HEK293 (cell line): ENCODE measurements around the gene MLLT1.

ENCODE experiments used
- CTCF ChIA-PET: fragments of 350-600 bp; formaldehyde crosslinking; extraction: SDS; loops from one replicate; lab custom pipeline; 2021; ENCODE audit warnings: antibody characterized with exemption; lab: Yijun Ruan, JAX
- POLR2A ChIA-PET: fragments of 300-600 bp; formaldehyde crosslinking; extraction: SDS; loops from one replicate; lab custom pipeline; 2020; ENCODE audit warnings: antibody characterized with exemption, inconsistent platforms; lab: Yijun Ruan, JAX
- H3K27ac ChIP-seq: fragments of 200-500 bp; sonication (Bioruptor generic); 2 replicates; pipeline ENCODE4 v1.5.1; 2014; ENCODE audit warnings: low read depth, low read length, control low read depth, inconsistent platforms; ENCODE audit errors: extremely low read depth
- H3K36me3 ChIP-seq, 2 experiments: fragments of 200-500 bp in 1 of 2; sonication (Bioruptor generic) in 1 of 2; 1 replicate in 1 of 2; 2 replicates in 1 of 2; pipeline ENCODE4 v1.5.1; 2014 to 2017; ENCODE audit warnings: inconsistent platforms in 2 of 2, low read length in 2 of 2; ENCODE audit not compliant: control insufficient read depth in 2 of 2, insufficient read depth in 1 of 2
- H3K4me1 ChIP-seq: fragments of 200-500 bp; sonication (Bioruptor generic); 2 replicates; pipeline ENCODE4 v1.5.1; 2014; ENCODE audit warnings: mild to moderate bottlenecking, low read length, inconsistent platforms; ENCODE audit not compliant: control insufficient read depth, insufficient read depth
- H3K4me3 ChIP-seq: 2 replicates; pipeline ENCODE4 v1.5.1; 2011; ENCODE audit warnings: low read depth, mild to moderate bottlenecking, control low read depth, low read length, moderate library complexity
- H3K9me3 ChIP-seq: fragments of 200-500 bp; sonication (Bioruptor generic); 2 replicates; pipeline ENCODE4 v1.5.1; 2014; ENCODE audit warnings: low read depth, low read length, inconsistent platforms; ENCODE audit not compliant: control insufficient read depth, insufficient read depth
- FEZF1 ChIP-seq: fragments of 450-650 bp; formaldehyde crosslinking; IDR thresholded peaks from 2 replicates; pipeline ENCODE4 v1.5.1; 2016; ENCODE audit warnings: missing biosample characterization, missing genetic modification characterization
- MEIS1 ChIP-seq: sonication (generic); formaldehyde crosslinking; IDR thresholded peaks from 2 replicates; pipeline ENCODE4 v1.8.1; 2022; ENCODE audit warnings: missing genetic modification reagents, mild to moderate bottlenecking, borderline replicate concordance
- PRDM6 ChIP-seq: fragments of 450-650 bp; formaldehyde crosslinking; IDR thresholded peaks from 2 replicates; pipeline ENCODE4 v1.5.1; 2017; ENCODE audit warnings: missing biosample characterization, missing genetic modification characterization
- SCRT2 ChIP-seq: fragments of 450-650 bp; formaldehyde crosslinking; IDR thresholded peaks from 2 replicates; pipeline ENCODE4 v1.5.1; 2016; ENCODE audit warnings: missing biosample characterization, missing genetic modification characterization
- SP3 ChIP-seq: fragments of 450-650 bp; formaldehyde crosslinking; IDR thresholded peaks from 2 replicates; pipeline ENCODE4 v1.5.1; 2016; ENCODE audit warnings: missing biosample characterization, missing genetic modification characterization
- ZBTB49 ChIP-seq: fragments of 450-650 bp; formaldehyde crosslinking; IDR thresholded peaks from 2 replicates; pipeline ENCODE4 v1.5.1; 2016; ENCODE audit warnings: missing biosample characterization, missing genetic modification characterization, low read depth
- ZBTB8A ChIP-seq: fragments of 450-650 bp; formaldehyde crosslinking; IDR thresholded peaks from 2 replicates; pipeline ENCODE4 v1.5.1; 2016; ENCODE audit warnings: missing biosample characterization, missing genetic modification characterization
- ZIC2 ChIP-seq: fragments of 450-650 bp; formaldehyde crosslinking; IDR thresholded peaks from 2 replicates; pipeline ENCODE4 v1.5.1; 2016; ENCODE audit warnings: missing biosample characterization, missing genetic modification characterization
- ZNF155 ChIP-seq: fragments of 450-650 bp; formaldehyde crosslinking; IDR thresholded peaks from 2 replicates; pipeline ENCODE4 v1.5.1; 2016; ENCODE audit warnings: missing biosample characterization, missing genetic modification characterization
- ZNF362 ChIP-seq: fragments of 450-650 bp; formaldehyde crosslinking; IDR thresholded peaks from 2 replicates; pipeline ENCODE4 v1.5.1; 2016; ENCODE audit warnings: missing biosample characterization, missing genetic modification characterization
- ZNF398 ChIP-seq: fragments of 450-650 bp; formaldehyde crosslinking; IDR thresholded peaks from 2 replicates; pipeline ENCODE4 v1.5.1; 2017; ENCODE audit warnings: missing biosample characterization, missing genetic modification characterization
- ZNF600 ChIP-seq: fragments of 450-650 bp; formaldehyde crosslinking; IDR thresholded peaks from 2 replicates; pipeline ENCODE4 v1.5.1; 2016; ENCODE audit warnings: missing biosample characterization, missing genetic modification characterization
- ZNF701 ChIP-seq: fragments of 450-650 bp; formaldehyde crosslinking; IDR thresholded peaks from 2 replicates; pipeline ENCODE4 v1.5.1; 2016; ENCODE audit warnings: missing biosample characterization, missing genetic modification characterization
- ZNF791 ChIP-seq: fragments of 450-650 bp; formaldehyde crosslinking; IDR thresholded peaks from 2 replicates; pipeline ENCODE4 v1.5.1; 2016; ENCODE audit warnings: missing biosample characterization, missing genetic modification characterization
- ZSCAN23 ChIP-seq: fragments of 450-650 bp; formaldehyde crosslinking; IDR thresholded peaks from 2 replicates; pipeline ENCODE4 v1.5.1; 2016; ENCODE audit warnings: missing biosample characterization, missing genetic modification characterization
- TF ChIP-seq, protein P1 (sequence below): fragments of 450-650 bp; formaldehyde crosslinking; IDR thresholded peaks from 2 replicates; pipeline ENCODE4 v1.5.1; 2017; ENCODE audit warnings: missing biosample characterization, missing genetic modification characterization

Gene MLLT1

GRCh38 chr19:6264803-6265202 is 15.0 kb downstream of the MLLT1 start (continued):
- TF ChIP-seq ZBTB49 (tag by site-specific recombination) (no peak), FEZF1 (no peak), ZNF362 (peak; percentile 93), PRDM6 (no peak)

- H3K4me3 ChIP-seq = no peak overlapping the region
- H3K9me3 ChIP-seq = no peaks in the 10 kb centered on the region
- peaks cover 4% of the 10 kb centered on the region; the same call in 1 of the 2 replicates for H3K4me1 ChIP-seq
- TF ChIP-seq ZSCAN23 (tag by site-specific recombination) (no peak), ZNF600 (peak; percentile 88), ZNF701 (tag by site-specific recombination) (no peak), ZNF398 (tag by site-specific recombination) (0 out of 2 replicates have a peak, but pooled peaks have one; percentile 15), ZIC2 (tag by site-specific recombination) (peak; percentile 5; the same call in 1 of the 2 replicates), ZBTB8A (tag by site-specific recombination) (peak; percentile 77)
- TF ChIP-seq, protein P1, sequence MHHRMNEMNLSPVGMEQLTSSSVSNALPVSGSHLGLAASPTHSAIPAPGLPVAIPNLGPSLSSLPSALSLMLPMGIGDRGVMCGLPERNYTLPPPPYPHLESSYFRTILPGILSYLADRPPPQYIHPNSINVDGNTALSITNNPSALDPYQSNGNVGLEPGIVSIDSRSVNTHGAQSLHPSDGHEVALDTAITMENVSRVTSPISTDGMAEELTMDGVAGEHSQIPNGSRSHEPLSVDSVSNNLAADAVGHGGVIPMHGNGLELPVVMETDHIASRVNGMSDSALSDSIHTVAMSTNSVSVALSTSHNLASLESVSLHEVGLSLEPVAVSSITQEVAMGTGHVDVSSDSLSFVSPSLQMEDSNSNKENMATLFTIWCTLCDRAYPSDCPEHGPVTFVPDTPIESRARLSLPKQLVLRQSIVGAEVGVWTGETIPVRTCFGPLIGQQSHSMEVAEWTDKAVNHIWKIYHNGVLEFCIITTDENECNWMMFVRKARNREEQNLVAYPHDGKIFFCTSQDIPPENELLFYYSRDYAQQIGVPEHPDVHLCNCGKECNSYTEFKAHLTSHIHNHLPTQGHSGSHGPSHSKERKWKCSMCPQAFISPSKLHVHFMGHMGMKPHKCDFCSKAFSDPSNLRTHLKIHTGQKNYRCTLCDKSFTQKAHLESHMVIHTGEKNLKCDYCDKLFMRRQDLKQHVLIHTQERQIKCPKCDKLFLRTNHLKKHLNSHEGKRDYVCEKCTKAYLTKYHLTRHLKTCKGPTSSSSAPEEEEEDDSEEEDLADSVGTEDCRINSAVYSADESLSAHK (tag by site-specific recombination) = peak; percentile 77
- peaks cover 22 to 63% of the 10 kb centered on the region in 2 experiments; a peak in 2 of 3 replicates for H3K36me3 ChIP-seq
- ChIA-PET CTCF (no interaction called here), POLR2A (no interaction called here)
- peak overlapping the region; percentile 53; the same call in 1 of the 2 replicates for H3K27ac ChIP-seq
Observed at GRCh38 chr19:6263735-6264444, 15.9 kb downstream of the MLLT1 start.

- H3K27ac ChIP-seq = no peak overlapping the region
- POLR2A ChIA-PET = no interaction called here
- CTCF ChIA-PET = interaction anchor here (0.6 kb wide), 1 partner anchor 283 kb away, joined by 5 read pairs; no protein-coding TSS in a partner anchor
- H3K9me3 ChIP-seq = no peaks in the 10 kb centered on the region
- TF ChIP-seq ZNF791 = no peak
- TF ChIP-seq SP3 (tag by site-specific recombination) = no peak
- TF ChIP-seq ZNF155 (tag by site-specific recombination) = no peak
- TF ChIP-seq SCRT2 = no peak
- TF ChIP-seq MEIS1 (CRISPR knock-in tag) = no peak
- H3K4me3 ChIP-seq = no peak overlapping the region
- H3K4me1 ChIP-seq = peaks cover 4% of the 10 kb centered on the region; the same call in 1 of the 2 replicates
- peaks cover 17 to 63% of the 10 kb centered on the region in 2 experiments; a peak in 2 of 3 replicates for H3K36me3 ChIP-seq
Observed at GRCh38 chr19:6263306-6263705, 16.5 kb downstream of the MLLT1 start.
